Left ventricle myocardium inferior (tissue), 1 donor: ENCODE data around the gene NEO1. TPM values are rescaled to one million over a fixed set of nuclear protein-coding genes. Genes with fewer than 3 reads are reported as not detected.

Experiments used
- DNase-seq: peaks from one replicate; pipeline ENCODE4 v3.0.0-alpha.2; 2020
- H3K27ac ChIP-seq: fragments of 200-600 bp; replicated peaks from 2 replicates; pipeline ENCODE4 v1.8.0; 2021
- H3K27me3 ChIP-seq: fragments of 200-600 bp; 2 replicates; pipeline ENCODE4 v1.8.0; 2021; ENCODE audit warnings: low read depth
- H3K36me3 ChIP-seq: fragments of 200-600 bp; 2 replicates; pipeline ENCODE4 v1.8.0; 2021
- H3K4me1 ChIP-seq: fragments of 200-600 bp; 2 replicates; pipeline ENCODE4 v1.8.0; 2021
- H3K4me3 ChIP-seq: fragments of 200-600 bp; 2 replicates; pipeline ENCODE4 v1.8.0; 2021; ENCODE audit warnings: mild to moderate bottlenecking, moderate library complexity
- H3K9me3 ChIP-seq: fragments of 200-600 bp; replicated peaks from 2 replicates; pipeline ENCODE4 v1.8.0; 2021
- CTCF ChIP-seq: fragments of 200-600 bp; IDR thresholded peaks from 2 replicates; pipeline ENCODE4 v1.8.0; 2021; ENCODE audit warnings: antibody characterized with exemption, mild to moderate bottlenecking, borderline replicate concordance
- intact Hi-C: fragments of 100-400 bp; cut with micrococcal nuclease; formaldehyde crosslinking; loops from one replicate; pipeline ENCODE4 v1.11.0; 2022
- total RNA-seq: library from RNA; stranded (reverse); fragmentation: NEBNext Ultra II Directional; extraction: Animal tissue kit (Norgen Biotek cat#: 25700); gene quantifications from one replicate; pipeline ENCODE4 v1.2.1, GENCODE V29; 2021
- donor health status: DM: no; HTN: yes; CAD: no; lungs with severe emphysema.

Gene NEO1
- total RNA-seq, 1 donor from 2014 or later, result 9.0 TPM

- peaks cover 4% of the 10 kb centered on the region for H3K4me1 ChIP-seq
- intact Hi-C loops, result no loop called here
- no peak overlapping the region for H3K27ac ChIP-seq
- H3K36me3 ChIP-seq, result no peaks in the 10 kb centered on the region
- DNase-seq, result no peak
- H3K4me3 ChIP-seq, result no peak overlapping the region
- H3K9me3 ChIP-seq, result peaks cover 7% of the 10 kb centered on the region
- H3K27me3 ChIP-seq, result no peaks in the 10 kb centered on the region
- TF ChIP-seq CTCF, result no peak
Measured at GRCh38 chr15:73233623-73234022, 181.4 kb downstream of the NEO1 start.

- no peaks in the 10 kb centered on the region for H3K36me3 ChIP-seq
- peaks cover 9% of the 10 kb centered on the region for H3K4me1 ChIP-seq
- DNase-seq, result no peak
- H3K27ac ChIP-seq, result no peak overlapping the region
- no peaks in the 10 kb centered on the region for H3K9me3 ChIP-seq
- H3K4me3 ChIP-seq, result no peak overlapping the region
- intact Hi-C loops, result no loop called here
- no peak for TF ChIP-seq CTCF
- H3K27me3 ChIP-seq, result no peaks in the 10 kb centered on the region
Measured at GRCh38 chr15:73237910-73238309, 185.6 kb downstream of the NEO1 start.

GRCh38 chr15:73239564-73240215 is 187.4 kb downstream of the NEO1 start:
- H3K27ac ChIP-seq, result no peak overlapping the region
- intact Hi-C loops, result no loop called here
- no peaks in the 10 kb centered on the region for H3K9me3 ChIP-seq
- H3K4me3 ChIP-seq, result no peak overlapping the region
- H3K27me3 ChIP-seq, result no peaks in the 10 kb centered on the region
- DNase-seq, result no peak
- no peak for TF ChIP-seq CTCF
- H3K4me1 ChIP-seq, result peaks cover 9% of the 10 kb centered on the region
- H3K36me3 ChIP-seq, result no peaks in the 10 kb centered on the region

GRCh38 chr15:73240866-73241499 is 188.7 kb downstream of the NEO1 start:
- H3K27ac ChIP-seq, result no peak overlapping the region
- H3K27me3 ChIP-seq, result no peaks in the 10 kb centered on the region
- intact Hi-C loops, result no loop called here
- DNase-seq, result peak; percentile 18
- TF ChIP-seq CTCF, result peak; percentile 88
- H3K9me3 ChIP-seq, result no peaks in the 10 kb centered on the region
- no peak overlapping the region for H3K4me3 ChIP-seq
- H3K4me1 ChIP-seq, result peaks cover 9% of the 10 kb centered on the region
- H3K36me3 ChIP-seq, result no peaks in the 10 kb centered on the region

- intact Hi-C loops, result no loop called here
- no peak for DNase-seq
- Histone ChIP-seq H3K36me3 (peaks cover 6% of the 10 kb centered on the region), H3K4me3 (no peak overlapping the region), H3K9me3 (no peaks in the 10 kb centered on the region), H3K4me1 (no peaks in the 10 kb centered on the region), H3K27ac (no peak overlapping the region), H3K27me3 (no peaks in the 10 kb centered on the region)
- TF ChIP-seq CTCF, result peak; percentile 14
Measured at GRCh38 chr15:73244333-73244732, 192.1 kb downstream of the NEO1 start.
